Natural killer cell treated with Interleukin-12 subunit alpha and Interleukin-12 subunit beta and Interleukin-15 and Interleukin-18, amount 100 ng/mL, for 72 hours (primary cell): Measurements from ENCODE around the gene CNR2. TPM values are rescaled to one million over a fixed set of nuclear protein-coding genes. Genes with fewer than 3 reads are reported as not detected.
A peak's percentile ranks its signal among the peaks of the same experiment; 100 is the strongest.

Experiments
- ATAC-seq, 2 donors: fragments of 150-1000 bp; cut with Tn5 transposase in 1 of 2; sonication (Bioruptor Pico), chemical (Tn5 transposase) in 1 of 2; 2 replicates each; pipeline ENCODE4 v1.10.0; 2021
- DNase-seq: peaks from one replicate; pipeline ENCODE4 v3.0.0; 2022; ENCODE audit warnings: low spot score
- H3K27ac Mint-ChIP-seq, 2 donors: 1 replicate in 1 of 2; 2 replicates in 1 of 2; pipeline ENCODE4 v1.8.0; 2022; ENCODE audit warnings: mixed read lengths in 2 of 2, mild to moderate bottlenecking in 1 of 2, moderate library complexity in 1 of 2
- H3K27me3 Mint-ChIP-seq, 2 donors: 1 replicate in 1 of 2; 2 replicates in 1 of 2; pipeline ENCODE4 v1.8.0; 2022; ENCODE audit warnings: mixed read lengths in 2 of 2
- H3K36me3 Mint-ChIP-seq: one replicate; pipeline ENCODE4 v1.8.0; 2022; ENCODE audit warnings: mixed read lengths
- H3K4me1 Mint-ChIP-seq, 2 donors: 1 replicate in 1 of 2; 2 replicates in 1 of 2; pipeline ENCODE4 v1.8.0; 2022; ENCODE audit warnings: low read depth in 2 of 2, mixed read lengths in 2 of 2, mild to moderate bottlenecking in 1 of 2
- H3K4me3 Mint-ChIP-seq: one replicate; pipeline ENCODE4 v1.8.0; 2022; ENCODE audit warnings: mixed read lengths
- H3K9me3 Mint-ChIP-seq: 2 replicates; pipeline ENCODE4 v1.8.0; 2022; ENCODE audit warnings: mixed read lengths
- total RNA-seq, 2 donors: library from RNA; stranded (reverse); gene quantifications; one replicate each; pipeline ENCODE4 v1.2.3, GENCODE V29; 2022

CNR2 gene
- total RNA-seq, 2 donors from 2014 or later: 2.1 to 3.8 TPM

GRCh38 chr1:23825076-23825761, 87.9 kb downstream of the CNR2 start, which contains the start of gene HMGCL:
Gene HMGCL (minus strand): TSS chr1:23825429. CDS start chr1:23825415, 14 bp downstream.
- DNase-seq: peak; percentile 91
- Mint-ChIP-seq H3K4me1 (peaks cover 17 to 20% of the 10 kb centered on the region in 2 donors), H3K27ac (peak within 1 kb of the TSS; percentile 92 to 96), H3K4me3 (peak within 1 kb of the TSS; percentile 90), H3K36me3 (no peaks in the 10 kb centered on the region), H3K27me3 (no peaks in the 10 kb centered on the region), H3K9me3 (no peaks in the 10 kb centered on the region)
- ATAC-seq: peak; percentile 98 to 99

GRCh38 chr1:23824711-23825075, 88.5 kb downstream of the CNR2 start:
- Mint-ChIP-seq H3K36me3 (no peaks in the 10 kb centered on the region), H3K9me3 (no peaks in the 10 kb centered on the region), H3K4me3 (peak overlapping the region; percentile 90), H3K27ac (peak overlapping the region; percentile 92 to 96), H3K27me3 (no peaks in the 10 kb centered on the region), H3K4me1 (peaks cover 17 to 20% of the 10 kb centered on the region in 2 donors)
- DNase-seq (no peak), ATAC-seq (no peak)

GRCh38 chr1:23823767-23824166, 89.4 kb downstream of the CNR2 start:
- ATAC-seq: no peak
- Mint-ChIP-seq H3K36me3 (no peaks in the 10 kb centered on the region), H3K4me3 (peak overlapping the region; percentile 90)

More at GRCh38 chr1:23823767-23824166, 89.4 kb downstream of the CNR2 start:
- Mint-ChIP-seq H3K27me3 (no peaks in the 10 kb centered on the region), H3K9me3 (no peaks in the 10 kb centered on the region), H3K27ac (peak overlapping the region in 1 of 2 donors; percentile 96), H3K4me1 (peaks cover 17 to 20% of the 10 kb centered on the region in 2 donors)
- DNase-seq: no peak

Other genes starting within 250 kb of the CNR2 start
- gene RPL11, start 221.6 kb downstream of the CNR2 start, total RNA-seq: 100 to 1,000 TPM; 560 to 666 TPM
- 10 to 100 TPM; 74.7 to 84.5 TPM for gene ELOA, start 169.9 kb downstream of the CNR2 start, total RNA-seq
- 10 to 100 TPM; 68.6 to 77.7 TPM for gene PITHD1, start 134.9 kb downstream of the CNR2 start, total RNA-seq
- 100 to 1,000 TPM; 117 to 120 TPM for gene LYPLA2, start 122.2 kb downstream of the CNR2 start, total RNA-seq
- gene GALE, start 112.6 kb downstream of the CNR2 start, total RNA-seq: 10 to 100 TPM; 54.3 to 68.1 TPM
- 10 to 100 TPM; 26.1 to 29.1 TPM for gene HMGCL, start 87.9 kb downstream of the CNR2 start, total RNA-seq
- 10 to 100 TPM; 10.3 to 15.1 TPM for gene FUCA1, start 45.1 kb downstream of the CNR2 start, total RNA-seq
- 100 to 1,000 TPM in 1 of 2 donors, 10 to 100 TPM in 1; 89.7 to 162 TPM for gene PNRC2, start 46.5 kb upstream of the CNR2 start, total RNA-seq
- 100 to 1,000 TPM; 176 to 214 TPM for gene SRSF10, start 67.0 kb upstream of the CNR2 start, total RNA-seq
- not detected for gene MYOM3, start 198.8 kb upstream of the CNR2 start, total RNA-seq
- not detected for gene IL22RA1, start 229.8 kb upstream of the CNR2 start, total RNA-seq